Endodermal cell (in vitro differentiated cells): Measurements from ENCODE around the gene SPEN. TPM values are rescaled to one million over a fixed set of nuclear protein-coding genes. Genes with fewer than 3 reads are reported as not detected.

Experiments used
- DNase-seq: peaks from one replicate; pipeline ENCODE4 v3.0.0-alpha.2; 2017
- H3K27ac ChIP-seq: 2 replicates; pipeline ENCODE4 v1.5.1; 2013; ENCODE audit warnings: mild to moderate bottlenecking, low read depth, low read length, moderate library complexity
- H3K27me3 ChIP-seq: 2 replicates; pipeline ENCODE4 v1.6.1; 2013; ENCODE audit warnings: mild to moderate bottlenecking, low read length, moderate library complexity; ENCODE audit not compliant: insufficient read depth, control insufficient read depth, poor library complexity, severe bottlenecking
- H3K36me3 ChIP-seq: 2 replicates; pipeline ENCODE4 v1.7.0; 2013; ENCODE audit warnings: mild to moderate bottlenecking, low read length, moderate library complexity; ENCODE audit not compliant: control insufficient read depth, insufficient read depth
- H3K4me1 ChIP-seq: one replicate; pipeline ENCODE4 v1.7.0; 2013; ENCODE audit warnings: low read length; ENCODE audit not compliant: control insufficient read depth, insufficient read depth
- H3K4me3 ChIP-seq: 2 replicates; pipeline ENCODE4 v1.5.1; 2013; ENCODE audit warnings: mild to moderate bottlenecking, low read length, moderate library complexity
- H3K9ac ChIP-seq: 2 replicates; pipeline ENCODE4 v1.6.1; 2013; ENCODE audit warnings: mild to moderate bottlenecking, low read length, moderate library complexity; ENCODE audit not compliant: poor library complexity, severe bottlenecking; ENCODE audit errors: extremely low read depth
- H3K9me3 ChIP-seq: 2 replicates; pipeline ENCODE4 v1.6.1; 2013; ENCODE audit warnings: mild to moderate bottlenecking, low read length, moderate library complexity; ENCODE audit not compliant: control insufficient read depth
- H3K27ac Mint-ChIP-seq: 2 replicates; pipeline ENCODE4 v1.8.0; 2020; ENCODE audit warnings: mixed read lengths
- H3K27me3 Mint-ChIP-seq: 2 replicates; pipeline ENCODE4 v1.8.0; 2021; ENCODE audit warnings: mild to moderate bottlenecking, mixed read lengths; ENCODE audit not compliant: insufficient read depth
- H3K36me3 Mint-ChIP-seq: 2 replicates; pipeline ENCODE4 v1.8.0; 2020; ENCODE audit warnings: low read depth, mixed read lengths
- H3K4me1 Mint-ChIP-seq: 2 replicates; pipeline ENCODE4 v1.8.0; 2020; ENCODE audit warnings: mixed read lengths
- H3K4me3 Mint-ChIP-seq: 2 replicates; pipeline ENCODE4 v1.8.0; 2020; ENCODE audit warnings: mild to moderate bottlenecking, moderate library complexity, mixed read lengths
- H3K9me3 Mint-ChIP-seq: 2 replicates; pipeline ENCODE4 v1.8.0; 2020; ENCODE audit warnings: mild to moderate bottlenecking, mixed read lengths
- WGBS, 2 experiments: methylation state at CpG; one replicate each; pipeline versions ENCODE4 v1.1.5 to v1.1.7; 2013; ENCODE audit warnings: missing lambda C conversion rate in 2 of 2, mixed read lengths in 1 of 2; ENCODE audit not compliant: insufficient coverage in 1 of 2, insufficient read length in 1 of 2; 5-methylcytosine and 5-hydroxymethylcytosine counted together
- total RNA-seq, 2 donors: library from RNA; stranded (reverse); fragmentation: NEBNext Ultra II Directional in 1 of 2; extraction: Animal tissue kit (Norgen Biotek cat#: 25700) in 1 of 2; gene quantifications; 2 replicates in 1 of 2; 3 replicates in 1 of 2; pipeline ENCODE4 v1.2.1, GENCODE V29; 2021
- TF ChIP-seq, protein P1 (sequence below): fragments of 200-600 bp; sonication (generic); conservative IDR thresholded peaks from 2 replicates; pipeline ENCODE4 v1.5.0; 2021; ENCODE audit warnings: antibody characterized with exemption, mild to moderate bottlenecking

The SPEN gene
- total RNA-seq, 2 donors from 2014 or later: 61.5 to 71.9 TPM

- no peaks in the 10 kb centered on the region for H3K27me3 Mint-ChIP-seq
- no peak for DNase-seq
- H3K36me3 Mint-ChIP-seq: peaks cover 2% of the 10 kb centered on the region
- Histone ChIP-seq H3K36me3 (peaks cover 4% of the 10 kb centered on the region), H3K4me1 (peaks cover 4% of the 10 kb centered on the region), H3K9me3 (no peaks in the 10 kb centered on the region), H3K27ac (no peak overlapping the region), H3K9ac (no peak overlapping the region), H3K27me3 (no peaks in the 10 kb centered on the region), H3K4me3 (no peak overlapping the region)
- 91 to 99% methylated on average over 3 of the region's 3 CpGs for WGBS, 2 experiments
- H3K9me3 Mint-ChIP-seq: no peaks in the 10 kb centered on the region
- TF ChIP-seq, protein P1, sequence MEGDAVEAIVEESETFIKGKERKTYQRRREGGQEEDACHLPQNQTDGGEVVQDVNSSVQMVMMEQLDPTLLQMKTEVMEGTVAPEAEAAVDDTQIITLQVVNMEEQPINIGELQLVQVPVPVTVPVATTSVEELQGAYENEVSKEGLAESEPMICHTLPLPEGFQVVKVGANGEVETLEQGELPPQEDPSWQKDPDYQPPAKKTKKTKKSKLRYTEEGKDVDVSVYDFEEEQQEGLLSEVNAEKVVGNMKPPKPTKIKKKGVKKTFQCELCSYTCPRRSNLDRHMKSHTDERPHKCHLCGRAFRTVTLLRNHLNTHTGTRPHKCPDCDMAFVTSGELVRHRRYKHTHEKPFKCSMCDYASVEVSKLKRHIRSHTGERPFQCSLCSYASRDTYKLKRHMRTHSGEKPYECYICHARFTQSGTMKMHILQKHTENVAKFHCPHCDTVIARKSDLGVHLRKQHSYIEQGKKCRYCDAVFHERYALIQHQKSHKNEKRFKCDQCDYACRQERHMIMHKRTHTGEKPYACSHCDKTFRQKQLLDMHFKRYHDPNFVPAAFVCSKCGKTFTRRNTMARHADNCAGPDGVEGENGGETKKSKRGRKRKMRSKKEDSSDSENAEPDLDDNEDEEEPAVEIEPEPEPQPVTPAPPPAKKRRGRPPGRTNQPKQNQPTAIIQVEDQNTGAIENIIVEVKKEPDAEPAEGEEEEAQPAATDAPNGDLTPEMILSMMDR: no peak
- peaks cover 20% of the 10 kb centered on the region for H3K4me1 Mint-ChIP-seq
- H3K4me3 Mint-ChIP-seq: no peak overlapping the region
- no peak overlapping the region for H3K27ac Mint-ChIP-seq
These were observed 5.4 kb downstream of the SPEN start for GRCh38 chr1:15852828-15853302.

DNA sequence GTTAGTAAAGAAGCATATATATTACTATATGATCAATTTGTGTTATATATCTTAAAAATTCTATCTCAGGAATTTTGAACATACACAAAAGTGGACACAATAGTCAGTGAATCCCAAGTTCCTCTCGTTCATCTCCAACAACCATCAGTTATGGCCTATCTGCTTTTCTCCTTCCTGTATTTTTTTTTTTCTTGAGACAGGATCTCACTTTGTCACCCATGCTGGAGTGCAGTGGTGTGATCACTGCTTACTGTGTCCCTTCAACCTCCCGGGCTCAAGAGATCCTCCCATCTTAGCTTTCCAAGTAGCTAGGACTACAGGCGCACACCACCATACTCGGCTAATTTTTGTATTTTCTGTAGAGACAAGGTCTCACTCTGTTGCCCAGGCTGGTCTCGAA lies 9.4 kb downstream of the SPEN start:
- DNase-seq: no peak
- H3K9me3 ChIP-seq: no peaks in the 10 kb centered on the region

DNA sequence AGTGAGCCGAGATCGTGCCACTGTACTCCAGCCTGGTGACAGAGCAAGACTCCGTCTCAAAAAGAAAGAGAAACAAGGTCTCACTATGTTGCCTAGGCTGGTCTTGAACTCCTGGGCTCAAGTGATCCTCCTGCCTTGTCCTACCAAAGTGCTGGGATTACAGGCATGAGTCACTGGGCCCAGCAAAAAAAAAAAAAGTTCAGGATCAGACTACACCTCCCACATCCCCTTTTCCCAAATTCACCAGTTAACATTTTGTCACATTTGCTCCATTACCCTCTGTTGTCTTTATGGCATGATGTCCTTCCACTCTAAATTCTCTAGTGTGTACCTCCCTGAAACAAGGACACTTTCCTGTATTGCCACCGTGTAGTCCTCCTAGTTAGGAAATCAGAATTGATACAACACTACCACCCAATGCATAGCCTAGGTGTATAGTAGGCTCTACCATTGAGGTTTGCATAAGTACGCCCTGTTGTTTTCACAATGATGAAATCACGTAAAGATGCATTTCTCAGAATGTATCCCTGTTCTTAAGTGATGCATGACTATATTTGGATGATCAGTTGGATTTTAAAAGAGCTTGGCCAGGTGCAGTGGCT lies 10.7 kb downstream of the SPEN start:
- Histone ChIP-seq H3K27ac (no peak overlapping the region), H3K9me3 (no peaks in the 10 kb centered on the region), H3K4me1 (no peaks in the 10 kb centered on the region), H3K9ac (no peak overlapping the region), H3K4me3 (no peak overlapping the region), H3K27me3 (no peaks in the 10 kb centered on the region), H3K36me3 (peaks cover 6% of the 10 kb centered on the region)
- Mint-ChIP-seq H3K9me3 (no peaks in the 10 kb centered on the region), H3K4me3 (no peak overlapping the region), H3K4me1 (no peaks in the 10 kb centered on the region), H3K36me3 (peaks cover 4% of the 10 kb centered on the region), H3K27ac (no peak overlapping the region), H3K27me3 (no peaks in the 10 kb centered on the region)
- WGBS, 2 experiments: 98% methylated on average over 5 to 6 of the region's 6 CpGs
- DNase-seq: no peak
- TF ChIP-seq, protein P1: no peak

More for the DNA sequence above, 9.4 kb downstream of the SPEN start:
- peaks cover 2% of the 10 kb centered on the region for H3K36me3 Mint-ChIP-seq
- peaks cover 10% of the 10 kb centered on the region for H3K36me3 ChIP-seq
- H3K27ac ChIP-seq: no peak overlapping the region
- no peak overlapping the region for H3K4me3 ChIP-seq
- no peak overlapping the region for H3K27ac Mint-ChIP-seq
- WGBS, 2 experiments: 86 to 97% methylated on average over 5 of the region's 5 CpGs
- H3K27me3 Mint-ChIP-seq: no peaks in the 10 kb centered on the region
- no peaks in the 10 kb centered on the region for H3K27me3 ChIP-seq
- no peak overlapping the region for H3K4me3 Mint-ChIP-seq
- H3K4me1 ChIP-seq: no peaks in the 10 kb centered on the region
- H3K9ac ChIP-seq: no peak overlapping the region
- TF ChIP-seq, protein P1: no peak
- H3K4me1 Mint-ChIP-seq: no peaks in the 10 kb centered on the region
- no peaks in the 10 kb centered on the region for H3K9me3 Mint-ChIP-seq
